NT2/D1 (cell line): ENCODE results near the gene OR10Z1.

Experiments used
- DNase-seq: peaks from one replicate; pipeline ENCODE4 v3.0.0-alpha.2; 2011; ENCODE audit warnings: low read depth, low spot score
- H3K27me3 ChIP-seq: 2 replicates; pipeline ENCODE4 v1.6.0; 2011; ENCODE audit warnings: mild to moderate bottlenecking; ENCODE audit not compliant: insufficient read length, insufficient read depth
- H3K36me3 ChIP-seq: 2 replicates; pipeline ENCODE4 v1.6.1; 2011; ENCODE audit warnings: mild to moderate bottlenecking, low read length, mixed read lengths; ENCODE audit not compliant: insufficient read depth, insufficient read length
- H3K4me1 ChIP-seq: 2 replicates; pipeline ENCODE4 v1.5.1; 2011; ENCODE audit not compliant: insufficient read depth, insufficient read length
- H3K4me3 ChIP-seq: 2 replicates; pipeline ENCODE4 v1.5.1; 2011; ENCODE audit warnings: low read depth; ENCODE audit not compliant: insufficient read length
- H3K9ac ChIP-seq: 2 replicates; pipeline ENCODE4 v1.6.0; 2011; ENCODE audit warnings: low read depth; ENCODE audit not compliant: insufficient read length
- H3K9me3 ChIP-seq: 2 replicates; pipeline ENCODE4 v1.5.1; 2011; ENCODE audit warnings: mild to moderate bottlenecking, low read length; ENCODE audit not compliant: insufficient read depth
- SUZ12 ChIP-seq: IDR thresholded peaks from 2 replicates; pipeline ENCODE4 v1.6.1; 2011; ENCODE audit not compliant: insufficient read length, insufficient read depth; ENCODE audit errors: extremely low read depth
- YY1 ChIP-seq: IDR thresholded peaks from 2 replicates; pipeline ENCODE4 v1.6.1; 2011; ENCODE audit not compliant: insufficient read length, insufficient read depth
- ZNF274 ChIP-seq: IDR thresholded peaks from 2 replicates; pipeline ENCODE4 v1.6.1; 2011; ENCODE audit warnings: mild to moderate bottlenecking, low read depth, low read length

OR10Z1 gene

GRCh38 chr1:158579733-158580132 lies 25.3 kb upstream of the OR10Z1 start, which contains the start of gene OR10X1:
TSS of gene OR10X1 (minus strand) at chr1:158579899. CDS start at chr1:158579899, 0 bp downstream.
- TF ChIP-seq ZNF274: no peak
- DNase-seq: no peak
- Histone ChIP-seq H3K4me3 (no peak within 1 kb of the TSS), H3K27me3 (no peaks in the 10 kb centered on the region), H3K9me3 (no peaks in the 10 kb centered on the region), H3K4me1 (no peaks in the 10 kb centered on the region), H3K9ac (no peak within 1 kb of the TSS), H3K36me3 (no peaks in the 10 kb centered on the region)

- Histone ChIP-seq H3K4me3 (no peak overlapping the region), H3K4me1 (no peaks in the 10 kb centered on the region), H3K36me3 (no peaks in the 10 kb centered on the region), H3K9me3 (peaks cover 30% of the 10 kb centered on the region), H3K9ac (no peak overlapping the region), H3K27me3 (no peaks in the 10 kb centered on the region)
- TF ChIP-seq ZNF274: no peak
- TF ChIP-seq YY1: no peak
- no peak for TF ChIP-seq SUZ12
- no peak for DNase-seq
These were observed 21.1 kb upstream of the OR10Z1 start for GRCh38 chr1:158583962-158584361.

GRCh38 chr1:158586942-158587341 lies 18.1 kb upstream of the OR10Z1 start:
- H3K4me1 ChIP-seq: no peaks in the 10 kb centered on the region
- no peak overlapping the region for H3K4me3 ChIP-seq
- H3K9ac ChIP-seq: no peak overlapping the region
- H3K9me3 ChIP-seq: peaks cover 30% of the 10 kb centered on the region
- no peaks in the 10 kb centered on the region for H3K27me3 ChIP-seq
- no peaks in the 10 kb centered on the region for H3K36me3 ChIP-seq
- TF ChIP-seq ZNF274: no peak
- no peak for TF ChIP-seq YY1
- no peak for TF ChIP-seq SUZ12
- no peak for DNase-seq

- Histone ChIP-seq H3K4me3 (no peak overlapping the region), H3K4me1 (no peaks in the 10 kb centered on the region), H3K9ac (no peak overlapping the region), H3K36me3 (no peaks in the 10 kb centered on the region), H3K9me3 (no peaks in the 10 kb centered on the region), H3K27me3 (no peaks in the 10 kb centered on the region)
- DNase-seq: no peak
- TF ChIP-seq YY1 (no peak), SUZ12 (no peak), ZNF274 (no peak)
These were observed 4.3 kb upstream of the OR10Z1 start for GRCh38 chr1:158600735-158601134.

DNA sequence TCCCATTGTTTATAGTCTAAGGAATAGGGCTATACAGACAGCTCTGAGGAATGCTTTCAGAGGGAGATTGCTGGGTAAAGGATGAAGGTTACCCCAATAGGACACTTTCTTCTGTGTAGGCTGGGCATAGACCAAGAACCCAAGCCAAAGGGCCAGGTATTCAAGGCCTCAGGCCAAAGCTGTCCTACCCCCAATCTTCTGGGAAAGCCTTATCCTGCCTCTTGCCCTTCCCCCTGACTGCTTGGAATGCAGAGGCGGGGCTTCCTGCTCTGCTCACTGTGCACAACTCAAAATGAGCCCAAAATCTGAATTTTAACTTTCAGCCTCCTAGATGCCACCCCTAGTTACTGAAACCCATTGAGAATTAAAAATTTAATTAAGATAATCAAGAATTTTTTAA lies 2.2 kb downstream of the OR10Z1 start:
- TF ChIP-seq YY1: no peak
- no peak for TF ChIP-seq SUZ12
- no peak for TF ChIP-seq ZNF274
- H3K9ac ChIP-seq: no peak overlapping the region
- H3K4me1 ChIP-seq: no peaks in the 10 kb centered on the region
- H3K36me3 ChIP-seq: no peaks in the 10 kb centered on the region
- DNase-seq: peak; percentile 25
- no peaks in the 10 kb centered on the region for H3K9me3 ChIP-seq
- no peaks in the 10 kb centered on the region for H3K27me3 ChIP-seq
- no peak overlapping the region for H3K4me3 ChIP-seq

DNA sequence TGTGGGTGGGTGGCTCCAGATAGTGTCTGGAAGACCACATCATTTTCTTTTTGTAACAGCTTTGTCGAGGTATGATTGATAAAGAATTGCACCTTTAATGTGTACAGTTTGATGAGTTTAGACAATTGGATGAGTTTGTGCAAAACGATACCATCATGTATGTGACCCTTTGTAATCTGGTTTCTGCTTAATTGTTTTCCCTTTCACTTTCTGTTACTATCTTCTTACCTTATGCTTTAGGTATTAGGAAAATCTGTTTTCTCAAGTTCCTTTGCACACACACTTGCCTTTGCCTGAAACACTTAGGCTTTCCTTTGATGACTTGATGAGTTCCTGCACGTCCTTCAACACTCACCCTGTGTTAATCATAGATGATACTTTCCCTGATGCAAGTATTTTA lies 6.8 kb downstream of the OR10Z1 start:
- Histone ChIP-seq H3K9ac (no peak overlapping the region), H3K36me3 (no peaks in the 10 kb centered on the region)

GRCh38 chr1:158613764-158614163 lies 8.7 kb downstream of the OR10Z1 start:
- Histone ChIP-seq H3K4me3 (no peak overlapping the region), H3K9me3 (no peaks in the 10 kb centered on the region), H3K4me1 (no peaks in the 10 kb centered on the region), H3K36me3 (no peaks in the 10 kb centered on the region), H3K9ac (no peak overlapping the region), H3K27me3 (no peaks in the 10 kb centered on the region)
- no peak for TF ChIP-seq ZNF274
- TF ChIP-seq SUZ12: no peak
- no peak for TF ChIP-seq YY1
- no peak for DNase-seq

More for the DNA sequence above, 6.8 kb downstream of the OR10Z1 start:
- Histone ChIP-seq H3K9me3 (no peaks in the 10 kb centered on the region), H3K4me3 (no peak overlapping the region), H3K27me3 (no peaks in the 10 kb centered on the region), H3K4me1 (no peaks in the 10 kb centered on the region)
- no peak for DNase-seq
- TF ChIP-seq YY1: no peak
- no peak for TF ChIP-seq ZNF274

- H3K4me3 ChIP-seq: no peak overlapping the region
- H3K4me1 ChIP-seq: no peaks in the 10 kb centered on the region
- no peak for DNase-seq
- H3K27me3 ChIP-seq: no peaks in the 10 kb centered on the region
- no peak overlapping the region for H3K9ac ChIP-seq
- H3K36me3 ChIP-seq: no peaks in the 10 kb centered on the region
- peaks cover 4% of the 10 kb centered on the region; the same call in 1 of the 2 replicates for H3K9me3 ChIP-seq
- TF ChIP-seq YY1 (no peak), ZNF274 (no peak), SUZ12 (no peak)
These were observed 33.1 kb downstream of the OR10Z1 start for GRCh38 chr1:158638146-158638545.
